ENCODE data around the gene LMNB1. TPM values are rescaled to one million over a fixed set of nuclear protein-coding genes. Genes with fewer than 3 reads are reported as not detected.
A peak's percentile ranks its signal among the peaks of the same experiment; 100 is the strongest.

LMNB1 gene
- total RNA-seq, 1 donor from 2014 or later = 3.9 TPM

GRCh38 chr5:126826619-126827215, 49.8 kb downstream of the LMNB1 start:
- Histone ChIP-seq H3K4me3 (ENCODE audit: low read depth, low read length) (no peak overlapping the region), H3K27me3 (ENCODE audit: control insufficient read depth, insufficient read depth, low read length) (no peaks in the 10 kb centered on the region), H3K36me3 (ENCODE audit: control insufficient read depth, insufficient read depth, low read length) (no peaks in the 10 kb centered on the region)
- DNase-seq (ENCODE audit: low read depth) (peak; percentile 74), FAIRE-seq (no peak)
- TF ChIP-seq CTCF (IDR thresholded peaks at IDR 0.05; ENCODE audit: insufficient read depth, low read length, severe bottlenecking) = no peak

- DNase-seq (ENCODE audit: low read depth) (no peak), FAIRE-seq (no peak)
- TF ChIP-seq CTCF (IDR thresholded peaks at IDR 0.05; ENCODE audit: insufficient read depth, low read length, severe bottlenecking) = no peak
- no peaks in the 10 kb centered on the region for H3K36me3 ChIP-seq (ENCODE audit: control insufficient read depth, insufficient read depth, low read length)
- no peaks in the 10 kb centered on the region for H3K27me3 ChIP-seq (ENCODE audit: control insufficient read depth, insufficient read depth, low read length)
- H3K4me3 ChIP-seq (ENCODE audit: low read depth, low read length) = no peak overlapping the region
Observed at GRCh38 chr5:126829098-126829497, 52.2 kb downstream of the LMNB1 start.

- H3K27me3 ChIP-seq (ENCODE audit: control insufficient read depth, insufficient read depth, low read length) = no peaks in the 10 kb centered on the region
- no peaks in the 10 kb centered on the region for H3K36me3 ChIP-seq (ENCODE audit: control insufficient read depth, insufficient read depth, low read length)
- no peak overlapping the region for H3K4me3 ChIP-seq (ENCODE audit: low read depth, low read length)
- DNase-seq (ENCODE audit: low read depth) (no peak), FAIRE-seq (no peak)
- no peak for TF ChIP-seq CTCF (IDR thresholded peaks at IDR 0.05; ENCODE audit: insufficient read depth, low read length, severe bottlenecking)
Observed at GRCh38 chr5:126830061-126830460, 53.1 kb downstream of the LMNB1 start.

GRCh38 chr5:126831156-126831555, 54.2 kb downstream of the LMNB1 start:
- Histone ChIP-seq H3K4me3 (ENCODE audit: low read depth, low read length) (no peak overlapping the region), H3K27me3 (ENCODE audit: control insufficient read depth, insufficient read depth, low read length) (no peaks in the 10 kb centered on the region), H3K36me3 (ENCODE audit: control insufficient read depth, insufficient read depth, low read length) (no peaks in the 10 kb centered on the region)
- TF ChIP-seq CTCF (IDR thresholded peaks at IDR 0.05; ENCODE audit: insufficient read depth, low read length, severe bottlenecking) = no peak
- FAIRE-seq (no peak), DNase-seq (ENCODE audit: low read depth) (no peak)

- H3K4me3 ChIP-seq (ENCODE audit: low read depth, low read length) = no peak overlapping the region
- H3K27me3 ChIP-seq (ENCODE audit: control insufficient read depth, insufficient read depth, low read length) = no peaks in the 10 kb centered on the region
- TF ChIP-seq CTCF (IDR thresholded peaks at IDR 0.05; ENCODE audit: insufficient read depth, low read length, severe bottlenecking) = no peak
- FAIRE-seq (no peak), DNase-seq (ENCODE audit: low read depth) (no peak)
- H3K36me3 ChIP-seq (ENCODE audit: control insufficient read depth, insufficient read depth, low read length) = no peaks in the 10 kb centered on the region
Observed at GRCh38 chr5:126836778-126837177, 59.8 kb downstream of the LMNB1 start.

GRCh38 chr5:126837242-126837641, 60.3 kb downstream of the LMNB1 start:
- FAIRE-seq (no peak), DNase-seq (ENCODE audit: low read depth) (no peak)
- Histone ChIP-seq H3K27me3 (ENCODE audit: control insufficient read depth, insufficient read depth, low read length) (no peaks in the 10 kb centered on the region), H3K4me3 (ENCODE audit: low read depth, low read length) (no peak overlapping the region), H3K36me3 (ENCODE audit: control insufficient read depth, insufficient read depth, low read length) (no peaks in the 10 kb centered on the region)
- no peak for TF ChIP-seq CTCF (IDR thresholded peaks at IDR 0.05; ENCODE audit: insufficient read depth, low read length, severe bottlenecking)

Measured in bronchial epithelial cell (primary cell).